HFFc6 (cell line): ENCODE measurements around the gene CALHM1. TPM values are rescaled to one million over a fixed set of nuclear protein-coding genes. Genes with fewer than 3 reads are reported as not detected.

Source experiments
- DNase-seq: peaks from one replicate; pipeline ENCODE4 v3.0.0-alpha.2; 2018
- H3K27ac Mint-ChIP-seq: 2 replicates; pipeline ENCODE4 v1.8.0; 2020; ENCODE audit warnings: mild to moderate bottlenecking, mixed read lengths
- H3K27me3 Mint-ChIP-seq: 2 replicates; pipeline ENCODE4 v1.8.0; 2021; ENCODE audit warnings: mild to moderate bottlenecking, moderate library complexity, mixed read lengths; ENCODE audit not compliant: insufficient read depth
- H3K36me3 Mint-ChIP-seq: 2 replicates; pipeline ENCODE4 v1.8.0; 2021; ENCODE audit warnings: low read depth, mixed read lengths
- H3K4me1 Mint-ChIP-seq: 2 replicates; pipeline ENCODE4 v1.8.0; 2020; ENCODE audit warnings: low read depth, mixed read lengths
- H3K4me3 Mint-ChIP-seq: 2 replicates; pipeline ENCODE4 v1.8.0; 2020; ENCODE audit warnings: mild to moderate bottlenecking, moderate library complexity, mixed read lengths
- H3K9me3 Mint-ChIP-seq: 2 replicates; pipeline ENCODE4 v1.8.0; 2020; ENCODE audit warnings: mild to moderate bottlenecking, mixed read lengths
- total RNA-seq, 6 experiments: library from RNA; stranded (reverse); fragmentation: NEBNext Ultra II Directional; extraction: Animal tissue kit (Norgen Biotek cat#: 25700); gene quantifications; 2 replicates in 1 of 6; 3 replicates in 5 of 6; pipeline ENCODE4 v1.2.3, GENCODE V29; 2021
- TF ChIP-seq, protein P1 (sequence below): fragments of 200-600 bp; sonication (generic); IDR thresholded peaks from 2 replicates; pipeline ENCODE4 v1.5.0; 2021; ENCODE audit warnings: antibody characterized with exemption, mild to moderate bottlenecking

The CALHM1 gene
- total RNA-seq, 6 experiments from 2014 or later = not detected

DNA sequence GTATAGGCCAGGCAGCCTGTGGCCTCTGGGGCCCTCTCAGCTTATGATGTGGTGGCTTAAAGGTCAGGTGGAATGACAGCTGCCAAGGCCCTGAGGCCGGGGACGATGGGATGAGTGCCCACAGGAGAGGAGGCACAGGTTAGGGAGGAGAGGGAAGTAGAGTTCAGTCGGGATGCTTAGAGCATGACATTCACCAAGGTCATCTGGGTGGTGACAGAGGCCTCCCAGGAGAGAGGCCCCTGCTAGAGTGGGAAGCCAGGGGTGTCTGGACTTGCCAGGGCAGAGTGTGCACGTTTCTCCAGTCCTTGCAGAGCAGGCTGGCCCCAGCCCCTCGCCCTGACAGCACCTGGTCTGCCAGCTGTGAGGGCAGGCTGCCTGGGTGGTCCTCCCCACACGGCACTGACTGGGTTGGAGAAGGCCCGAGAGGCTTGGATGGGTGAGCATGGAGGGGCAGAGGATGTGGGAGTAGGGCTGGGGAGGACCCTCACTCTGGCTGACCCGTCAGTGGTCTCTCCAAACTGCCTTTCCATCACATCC is 1.5 kb downstream of the CALHM1 start:
- Mint-ChIP-seq H3K4me1 (peaks cover 15% of the 10 kb centered on the region), H3K9me3 (no peaks in the 10 kb centered on the region), H3K36me3 (no peaks in the 10 kb centered on the region), H3K27ac (no peak overlapping the region; the same call in 1 of the 2 replicates), H3K4me3 (no peak overlapping the region), H3K27me3 (peaks cover 1% of the 10 kb centered on the region; the same call in 1 of the 2 replicates)
- TF ChIP-seq, protein P1, sequence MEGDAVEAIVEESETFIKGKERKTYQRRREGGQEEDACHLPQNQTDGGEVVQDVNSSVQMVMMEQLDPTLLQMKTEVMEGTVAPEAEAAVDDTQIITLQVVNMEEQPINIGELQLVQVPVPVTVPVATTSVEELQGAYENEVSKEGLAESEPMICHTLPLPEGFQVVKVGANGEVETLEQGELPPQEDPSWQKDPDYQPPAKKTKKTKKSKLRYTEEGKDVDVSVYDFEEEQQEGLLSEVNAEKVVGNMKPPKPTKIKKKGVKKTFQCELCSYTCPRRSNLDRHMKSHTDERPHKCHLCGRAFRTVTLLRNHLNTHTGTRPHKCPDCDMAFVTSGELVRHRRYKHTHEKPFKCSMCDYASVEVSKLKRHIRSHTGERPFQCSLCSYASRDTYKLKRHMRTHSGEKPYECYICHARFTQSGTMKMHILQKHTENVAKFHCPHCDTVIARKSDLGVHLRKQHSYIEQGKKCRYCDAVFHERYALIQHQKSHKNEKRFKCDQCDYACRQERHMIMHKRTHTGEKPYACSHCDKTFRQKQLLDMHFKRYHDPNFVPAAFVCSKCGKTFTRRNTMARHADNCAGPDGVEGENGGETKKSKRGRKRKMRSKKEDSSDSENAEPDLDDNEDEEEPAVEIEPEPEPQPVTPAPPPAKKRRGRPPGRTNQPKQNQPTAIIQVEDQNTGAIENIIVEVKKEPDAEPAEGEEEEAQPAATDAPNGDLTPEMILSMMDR = no peak
- DNase-seq = no peak

DNA sequence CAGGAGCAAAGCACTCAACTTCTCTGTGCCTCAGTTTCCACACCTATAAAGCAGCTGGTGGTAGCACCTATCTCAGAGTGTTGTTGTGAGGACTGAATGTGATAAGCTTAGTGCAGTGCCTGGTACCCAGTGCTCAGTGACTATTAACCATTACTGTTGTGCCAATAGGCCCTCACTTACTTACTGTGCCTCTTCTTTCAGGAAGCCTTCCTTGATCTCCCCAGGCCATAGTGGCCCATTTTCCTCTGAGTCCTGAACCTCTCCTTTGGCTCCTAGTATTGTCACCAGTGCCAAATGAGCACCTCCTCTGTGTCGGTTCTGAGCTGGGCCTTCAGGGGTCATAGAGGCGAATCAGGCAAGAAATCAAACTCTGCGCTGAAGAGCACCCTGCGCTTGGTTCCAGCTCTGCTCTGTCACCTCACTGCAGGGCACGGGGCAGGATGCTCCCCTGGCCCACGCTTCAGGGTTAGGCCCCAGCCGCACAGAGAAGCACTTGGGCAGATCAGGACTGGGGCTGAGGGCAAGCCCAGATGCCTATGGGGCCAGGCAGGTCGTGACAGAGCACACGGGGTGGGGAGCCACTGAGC is 2.5 kb downstream of the CALHM1 start:
- peaks cover 1% of the 10 kb centered on the region; the same call in 1 of the 2 replicates for H3K27me3 Mint-ChIP-seq
- H3K9me3 Mint-ChIP-seq = no peaks in the 10 kb centered on the region
- H3K36me3 Mint-ChIP-seq = no peaks in the 10 kb centered on the region
- TF ChIP-seq, protein P1 = no peak
- H3K4me3 Mint-ChIP-seq = no peak overlapping the region
- DNase-seq = no peak
- no peak overlapping the region for H3K27ac Mint-ChIP-seq
- peaks cover 18% of the 10 kb centered on the region for H3K4me1 Mint-ChIP-seq

DNA sequence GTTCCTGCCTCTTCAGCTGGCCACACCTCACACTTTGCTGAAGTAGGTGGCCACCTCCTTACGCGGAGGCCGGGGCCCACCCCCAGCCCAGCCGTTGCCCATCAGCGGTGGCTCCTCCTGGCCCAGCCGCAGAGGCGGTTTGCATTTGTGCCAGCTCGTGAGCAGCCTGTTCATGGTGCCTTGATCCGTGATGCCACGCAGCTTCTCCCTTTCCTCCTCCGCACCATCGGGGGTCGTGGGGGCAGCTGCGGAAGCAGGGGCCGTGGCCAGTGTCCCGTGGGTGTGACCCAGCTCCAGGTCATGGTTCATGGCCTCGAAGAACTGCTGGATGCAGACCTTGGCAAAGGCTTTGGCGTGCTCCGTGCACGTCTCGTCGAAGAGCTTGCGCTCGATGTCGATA is 3.5 kb downstream of the CALHM1 start:
- Mint-ChIP-seq H3K27me3 (peaks cover 1% of the 10 kb centered on the region; the same call in 1 of the 2 replicates), H3K27ac (no peak overlapping the region), H3K36me3 (peaks cover 5% of the 10 kb centered on the region; the same call in 1 of the 2 replicates), H3K4me3 (no peak overlapping the region), H3K9me3 (no peaks in the 10 kb centered on the region), H3K4me1 (peaks cover 27% of the 10 kb centered on the region)
- TF ChIP-seq, protein P1 = no peak
- no peak for DNase-seq

DNA sequence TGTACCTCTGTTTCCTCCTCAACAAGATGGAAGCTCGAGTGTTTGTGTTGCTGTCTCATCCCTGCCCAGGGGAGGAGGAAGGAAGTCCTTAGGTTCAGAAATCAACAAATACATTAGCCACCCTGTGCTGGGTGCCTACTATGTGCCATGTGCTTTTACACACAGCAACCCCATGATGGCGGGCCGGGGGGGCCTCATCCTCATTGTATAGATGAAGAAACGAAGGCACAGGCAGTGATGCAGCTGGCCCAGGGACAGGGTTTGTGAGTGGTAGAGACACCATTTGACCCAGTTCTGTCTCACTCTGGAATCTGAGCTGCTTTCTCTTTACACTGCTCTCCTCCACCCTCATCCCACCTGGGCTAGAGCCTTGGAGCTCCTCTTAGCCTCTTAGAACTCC is 4.7 kb downstream of the CALHM1 start:
- no peak for DNase-seq
- H3K4me1 Mint-ChIP-seq = peaks cover 39% of the 10 kb centered on the region
- no peaks in the 10 kb centered on the region; the same call in 1 of the 2 replicates for H3K27me3 Mint-ChIP-seq
- peaks cover 17% of the 10 kb centered on the region for H3K36me3 Mint-ChIP-seq
- H3K4me3 Mint-ChIP-seq = no peak overlapping the region
- H3K9me3 Mint-ChIP-seq = no peaks in the 10 kb centered on the region
- no peak overlapping the region for H3K27ac Mint-ChIP-seq
- TF ChIP-seq, protein P1 = no peak

DNA sequence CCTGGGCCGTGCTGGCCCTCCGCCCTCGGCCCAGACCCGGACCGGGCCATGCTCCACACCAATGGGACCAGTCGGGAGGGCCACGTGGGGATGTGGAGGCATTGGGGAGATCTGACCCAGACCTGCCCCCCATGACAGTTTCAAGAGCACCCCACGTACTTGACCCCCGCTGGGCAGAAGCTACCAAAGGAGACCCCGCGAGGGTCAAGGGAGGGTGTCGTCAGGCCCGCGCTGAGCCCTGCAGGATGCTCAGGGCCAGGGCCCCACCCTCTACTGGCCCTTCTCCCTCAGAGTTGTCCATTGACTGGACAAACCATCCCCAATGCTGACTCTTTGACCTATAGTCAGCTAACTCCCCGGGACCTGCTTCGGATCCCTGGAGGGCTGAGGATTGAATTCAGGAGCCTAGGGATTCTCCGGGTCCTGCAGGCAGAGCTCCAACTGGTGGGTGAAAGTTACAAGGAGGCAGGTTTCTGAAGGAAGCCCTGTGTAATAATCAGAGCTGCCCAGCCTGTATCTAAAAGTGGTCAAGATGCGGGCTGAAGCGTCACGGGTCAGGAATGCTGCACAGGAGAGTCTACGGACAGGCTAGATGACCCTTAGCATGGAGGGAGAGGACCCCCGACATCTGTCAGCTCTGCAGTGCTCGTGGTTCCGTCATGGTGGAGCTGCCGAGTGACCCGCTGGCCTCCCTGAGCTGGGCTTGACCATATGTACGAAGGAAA is 6.0 kb downstream of the CALHM1 start:
- peaks cover 27% of the 10 kb centered on the region for H3K36me3 Mint-ChIP-seq
- H3K27ac Mint-ChIP-seq = peak overlapping the region; percentile 90
- DNase-seq = no peak
- TF ChIP-seq, protein P1 = no peak
- H3K27me3 Mint-ChIP-seq = peaks cover 4% of the 10 kb centered on the region; the same call in 1 of the 2 replicates
- H3K9me3 Mint-ChIP-seq = no peaks in the 10 kb centered on the region
- H3K4me3 Mint-ChIP-seq = peak overlapping the region; percentile 91
- peaks cover 50% of the 10 kb centered on the region for H3K4me1 Mint-ChIP-seq
